ENCODE measurements around the gene CCL14. TPM values are rescaled to one million over a fixed set of nuclear protein-coding genes. Genes with fewer than 3 reads are reported as not detected.

The CCL14 gene
- total and polyA plus RNA-seq, 2 of the 8 experiments (the other 6 are each of a cell fraction or from before 2014, with no cell fraction given) = not detected

GRCh38 chr17:35965272-35965671 is 21.3 kb downstream of the CCL14 start:
- H3K56ac ChIP-seq (replicated peaks; ENCODE audit: insufficient read length, low read depth, low read length) = no peak overlapping the region
- no peak overlapping the region for H2BK5ac ChIP-seq (ENCODE audit: low read depth, low read length)
- H4K8ac ChIP-seq (ENCODE audit: extremely low read depth, insufficient read depth, low read length) = no peak overlapping the region
- no peaks in the 10 kb centered on the region for H3K9me3 ChIP-seq (ENCODE audit: insufficient read depth in 2 of 2, low read depth in 1 of 2, low read length in 1 of 2)
- H2BK12ac ChIP-seq (ENCODE audit: low read depth, low read length) = no peak overlapping the region
- no peaks in the 10 kb centered on the region for H4K20me1 ChIP-seq (replicated peaks in 1 of 2; ENCODE audit: control insufficient read depth in 1 of 2, insufficient read depth in 2 of 2, low read length in 2 of 2)
- H3K4me1 ChIP-seq (replicated peaks in 1 of 4; ENCODE audit: control insufficient read depth in 3 of 4, insufficient read depth in 4 of 4, low read length in 3 of 4) = peaks cover 0 to 2% (median 0%) of the 10 kb centered on the region in 4 experiments; a peak in 2 of 7 replicates
- H4K91ac ChIP-seq (replicated peaks; ENCODE audit: insufficient read length, low read length) = no peak overlapping the region
- no peak overlapping the region for H3K18ac ChIP-seq (ENCODE audit: extremely low read depth, low read length)
- H2AK5ac ChIP-seq (ENCODE audit: low read depth, low read length) = no peak overlapping the region
- CTCF ChIA-PET (ENCODE audit: partially characterized antibody) = interaction anchor here (1.1 to 1.8 kb wide), 3 partner anchors 10 to 184 kb away, joined by 3 to 9 read pairs (median 4); no protein-coding TSS in a partner anchor
- no peak overlapping the region for H3K23ac ChIP-seq (ENCODE audit: insufficient read length)
- H2AFZ ChIP-seq (ENCODE audit: low read length) = no peak overlapping the region
- POLR2A ChIA-PET (ENCODE audit: partially characterized antibody) = no interaction called here
- no peak overlapping the region for H3K4me2 ChIP-seq (ENCODE audit: insufficient read depth in 1 of 2, low read depth in 2 of 2, low read length in 2 of 2)
- H2BK20ac ChIP-seq (ENCODE audit: low read length) = no peak overlapping the region
- H3K27ac ChIP-seq (ENCODE audit: low read depth, low read length) = no peak overlapping the region
- no peaks in the 10 kb centered on the region for H3K23me2 ChIP-seq (ENCODE audit: low read depth, low read length)
- H3K79me1 ChIP-seq (ENCODE audit: low read depth, low read length) = no peaks in the 10 kb centered on the region
- no peaks in the 10 kb centered on the region for H3K79me2 ChIP-seq (ENCODE audit: control insufficient read depth in 1 of 2, insufficient read depth in 2 of 2, low read length in 2 of 2)
- WGBS, 2 experiments (ENCODE audit: extremely low coverage in 1 of 2, insufficient coverage in 1 of 2, insufficient read length in 1 of 2, insufficient replicate concordance in 2 of 2, low coverage in 1 of 2, low lambda C conversion rate in 2 of 2, missing lambda C conversion rate in 1 of 2) = 100% methylated on average over 7 of the region's 7 CpGs; no CpG with 5 or more reads in 1 of the 2 experiments
- H2BK120ac ChIP-seq (replicated peaks; ENCODE audit: low read depth, low read length) = no peak overlapping the region
- no peaks in the 10 kb centered on the region for H3K27me3 ChIP-seq (replicated peaks in 1 of 4; ENCODE audit: control insufficient read depth in 3 of 4, extremely low read depth in 1 of 4, insufficient read depth in 3 of 4, low read length in 3 of 4)
- no peak for TF ChIP-seq RFX5 (IDR thresholded peaks at IDR 0.05; ENCODE audit: borderline replicate concordance, low read depth, low read length)
- TF ChIP-seq TAF7 (optimal IDR thresholded peaks at IDR 0.05; ENCODE audit: borderline replicate concordance, low read depth, low read length) = no peak
- no peak for TF ChIP-seq CTBP2 (IDR thresholded peaks at IDR 0.05; ENCODE audit: borderline replicate concordance, insufficient read depth, insufficient read length, low read length)
- no peak for TF ChIP-seq SRF (IDR thresholded peaks at IDR 0.05; ENCODE audit: low read depth, low read length)
- TF ChIP-seq TAF1 (IDR thresholded peaks at IDR 0.05; ENCODE audit: low read depth, low read length) = no peak
- no peak for TF ChIP-seq PHF8 (conservative IDR thresholded peaks at IDR 0.05; ENCODE audit: low read depth, low read length)
- TF ChIP-seq BRCA1 (IDR thresholded peaks at IDR 0.05; ENCODE audit: low read depth, low read length) = no peak
- TF ChIP-seq POLR2AphosphoS5 (IDR thresholded peaks at IDR 0.05; ENCODE audit: low read depth, low read length) = no peak
- TF ChIP-seq SP2 (IDR thresholded peaks at IDR 0.05; ENCODE audit: low read length) = no peak
- no peak for TF ChIP-seq SP4 (IDR thresholded peaks at IDR 0.05; ENCODE audit: low read length)
- TF ChIP-seq SUZ12 (IDR thresholded peaks at IDR 0.05; ENCODE audit: low read length) = no peak
- no peak for TF ChIP-seq TEAD4 (IDR thresholded peaks at IDR 0.05; ENCODE audit: low read depth, low read length)
- TF ChIP-seq JUND (IDR thresholded peaks at IDR 0.05; ENCODE audit: low read length) = no peak
- TF ChIP-seq GABPA (IDR thresholded peaks at IDR 0.05; ENCODE audit: borderline replicate concordance, insufficient read depth, low read length) = no peak
- no peak for TF ChIP-seq CEBPB (IDR thresholded peaks at IDR 0.05; ENCODE audit: low read depth, low read length)
- no peak overlapping the region for H2BK15ac ChIP-seq (ENCODE audit: low read length)
- no peak overlapping the region for H4K5ac ChIP-seq (ENCODE audit: insufficient read length, low read depth, low read length)
- FAIRE-seq = no peak
- no peak overlapping the region for H3K4ac ChIP-seq (replicated peaks; ENCODE audit: insufficient read length, low read depth, low read length)
- H3K9ac ChIP-seq (replicated peaks in 1 of 4; ENCODE audit: extremely low read depth in 1 of 4, low read depth in 3 of 4, low read length in 3 of 4) = no peak overlapping the region
- H3K14ac ChIP-seq (ENCODE audit: insufficient read length) = no peak overlapping the region
- H3K4me3 ChIP-seq (ENCODE audit: extremely low read depth in 1 of 4, insufficient read depth in 2 of 4, low read depth in 3 of 4, low read length in 4 of 4) = no peak overlapping the region
- no peak for DNase-seq (ENCODE audit: low read depth in 1 of 2, low spot score in 2 of 2)
- H3K36me3 ChIP-seq (ENCODE audit: control insufficient read depth in 2 of 4, insufficient read depth in 4 of 4, low read length in 3 of 4) = no peaks in the 10 kb centered on the region
